GM23338 (cell line): ENCODE data around the gene FARP1. TPM values are rescaled to one million over a fixed set of nuclear protein-coding genes. Genes with fewer than 3 reads are reported as not detected.

Source experiments
- ATAC-seq: fragments of 200-7000 bp; cut with Tn5 transposase; 3 replicates; pipeline ENCODE4 v1.9.1; 2020
- DNase-seq: peaks from one replicate; pipeline ENCODE4 v3.0.0-alpha.2; 2015; ENCODE audit warnings: low spot score
- H2AFZ ChIP-seq: fragments of 200-600 bp; sonication (generic); 2 replicates; pipeline ENCODE4 v1.8.0; 2016; ENCODE audit warnings: antibody characterized with exemption, mild to moderate bottlenecking, moderate library complexity
- H3F3A ChIP-seq: fragments of 200-600 bp; sonication (generic); replicated peaks from 2 replicates; pipeline ENCODE4 v1.8.0; 2017; ENCODE audit warnings: antibody characterized with exemption, mixed run types, low read depth
- H3K27ac ChIP-seq: fragments of 200-600 bp; sonication (generic); 2 replicates; pipeline ENCODE4 v1.6.1; 2016; ENCODE audit warnings: low read depth
- H3K27me3 ChIP-seq: fragments of 200-600 bp; sonication (generic); 2 replicates; pipeline ENCODE4 v1.8.0; 2016; ENCODE audit warnings: mild to moderate bottlenecking, mixed run types, moderate library complexity; ENCODE audit not compliant: insufficient read depth
- H3K36me3 ChIP-seq: fragments of 200-600 bp; sonication (generic); 2 replicates; pipeline ENCODE4 v1.8.0; 2016; ENCODE audit warnings: mild to moderate bottlenecking; ENCODE audit not compliant: insufficient read depth
- H3K4me1 ChIP-seq: fragments of 200-600 bp; sonication (generic); 2 replicates; pipeline ENCODE4 v1.8.0; 2016; ENCODE audit warnings: mild to moderate bottlenecking, moderate library complexity; ENCODE audit not compliant: insufficient read depth
- H3K4me2 ChIP-seq: fragments of 200-600 bp; sonication (generic); 2 replicates; pipeline ENCODE4 v1.7.1; 2017; ENCODE audit warnings: mixed run types
- H3K4me3 ChIP-seq: fragments of 200-600 bp; sonication (generic); 2 replicates; pipeline ENCODE4 v1.6.1; 2016; ENCODE audit warnings: mixed run types
- H3K79me2 ChIP-seq: fragments of 200-600 bp; sonication (generic); replicated peaks from 2 replicates; pipeline ENCODE4 v1.8.0; 2017; ENCODE audit warnings: mild to moderate bottlenecking; ENCODE audit not compliant: insufficient read depth
- H3K9me2 ChIP-seq: fragments of 200-600 bp; sonication (generic); 2 replicates; pipeline ENCODE4 v1.8.0; 2017; ENCODE audit not compliant: insufficient read depth
- H4K20me1 ChIP-seq: fragments of 200-600 bp; sonication (generic); replicated peaks from 2 replicates; pipeline ENCODE4 v1.8.0; 2017; ENCODE audit warnings: mild to moderate bottlenecking; ENCODE audit not compliant: insufficient read depth
- H3K27ac Mint-ChIP-seq: 2 replicates; pipeline ENCODE4 v1.8.0; 2020; ENCODE audit warnings: inconsistent platforms, mild to moderate bottlenecking, moderate library complexity, mixed read lengths
- H3K27me3 Mint-ChIP-seq: 3 replicates; pipeline ENCODE4 v1.8.0; 2022; ENCODE audit warnings: low read depth, mild to moderate bottlenecking, moderate library complexity, mixed read lengths, inconsistent platforms; ENCODE audit not compliant: insufficient read depth, poor library complexity
- H3K36me3 Mint-ChIP-seq: 3 replicates; pipeline ENCODE4 v1.8.0; 2021; ENCODE audit warnings: low read depth, mild to moderate bottlenecking, inconsistent platforms, moderate library complexity, mixed read lengths
- H3K4me1 Mint-ChIP-seq: 3 replicates; pipeline ENCODE4 v1.8.0; 2020; ENCODE audit warnings: mild to moderate bottlenecking, inconsistent platforms, mixed read lengths
- H3K4me3 Mint-ChIP-seq: 3 replicates; pipeline ENCODE4 v1.8.0; 2021; ENCODE audit warnings: moderate library complexity, mild to moderate bottlenecking, inconsistent platforms, mixed read lengths
- H3K9me3 Mint-ChIP-seq: 3 replicates; pipeline ENCODE4 v1.8.0; 2020; ENCODE audit warnings: moderate library complexity, mild to moderate bottlenecking, inconsistent platforms, mixed read lengths
- CREB1 ChIP-seq: fragments of 250-450 bp; sonication (Bioruptor Pico); IDR thresholded peaks from 2 replicates; pipeline ENCODE4 v1.5.0; 2020; ENCODE audit warnings: low read depth, mild to moderate bottlenecking, moderate library complexity
- EZH2 ChIP-seq: fragments of 200-600 bp; sonication (generic); IDR thresholded peaks from one replicate; pipeline ENCODE4 v1.8.0; 2017; ENCODE audit warnings: antibody characterized with exemption, mild to moderate bottlenecking, low read depth; ENCODE audit not compliant: unreplicated experiment
- EZH2phosphoT487 ChIP-seq: fragments of 200-600 bp; sonication (generic); IDR thresholded peaks from one replicate; pipeline ENCODE4 v1.8.1; 2018; ENCODE audit warnings: antibody characterized with exemption; ENCODE audit not compliant: unreplicated experiment
- JUNB ChIP-seq: IDR thresholded peaks from one replicate; pipeline ENCODE4 v1.6.1; 2016; ENCODE audit warnings: antibody characterized with exemption; ENCODE audit not compliant: unreplicated experiment
- NANOG ChIP-seq: IDR thresholded peaks from 2 replicates; pipeline ENCODE4 v1.6.1; 2016; ENCODE audit warnings: antibody characterized with exemption, borderline replicate concordance
- POLR2AphosphoS5 ChIP-seq: IDR thresholded peaks from 2 replicates; pipeline ENCODE4 v1.6.1; 2016; ENCODE audit warnings: antibody characterized with exemption, low read depth
- STAT1 ChIP-seq: IDR thresholded peaks from one replicate; pipeline ENCODE4 v1.6.1; 2016; ENCODE audit warnings: antibody characterized with exemption; ENCODE audit not compliant: unreplicated experiment
- ZNF114 ChIP-seq: fragments of 250-450 bp; sonication (Bioruptor Pico); IDR thresholded peaks from 2 replicates; pipeline ENCODE4 v1.5.0; 2020; ENCODE audit warnings: mild to moderate bottlenecking, moderate library complexity
- ZNF331 ChIP-seq: fragments of 250-450 bp; sonication (Bioruptor Pico); IDR thresholded peaks from 2 replicates; pipeline ENCODE4 v1.5.0; 2020; ENCODE audit warnings: low read depth, mild to moderate bottlenecking, moderate library complexity
- polyA plus RNA-seq: library from polyadenylated mRNA; unstranded; fragments of >200 nt; fragmentation: Nextera tagmentation; extraction: Ambion mirVana; gene quantifications from 2 replicates; pipeline ENCODE4 v1.2.1, GENCODE V29; 2016
- total RNA-seq: library from RNA; depleted of rRNA; stranded (reverse); fragments of >200 nt; shearing (Covaris generic); gene quantifications from 2 replicates; pipeline ENCODE4 v1.2.3, GENCODE V29; 2014
- TF ChIP-seq, protein P1 (sequence below): fragments of 250-450 bp; sonication (Bioruptor Pico); IDR thresholded peaks from 2 replicates; pipeline ENCODE4 v1.5.0; 2020; ENCODE audit warnings: mild to moderate bottlenecking, moderate library complexity
- TF ChIP-seq, protein P2 (sequence below), 2 experiments: fragments of 200-600 bp in 1 of 2; sonication (generic) in 1 of 2; conservative IDR thresholded peaks; 2 replicates each; pipeline versions ENCODE4 v1.5.1 to v1.6.1; 2016 to 2017; ENCODE audit warnings: antibody characterized with exemption in 2 of 2, low read depth in 2 of 2, mild to moderate bottlenecking in 2 of 2, moderate library complexity in 1 of 2
- TF ChIP-seq, protein P3 (sequence below): IDR thresholded peaks from one replicate; pipeline ENCODE4 v1.6.1; 2018; ENCODE audit warnings: antibody characterized with exemption; ENCODE audit not compliant: unreplicated experiment
- TF ChIP-seq, protein P4 (sequence below): IDR thresholded peaks from 2 replicates; pipeline ENCODE4 v1.6.1; 2016; ENCODE audit warnings: antibody characterized with exemption

Gene FARP1
- total and polyA plus RNA-seq, 2 experiments from 2014 or later = 53.6 to 82.5 TPM

DNA sequence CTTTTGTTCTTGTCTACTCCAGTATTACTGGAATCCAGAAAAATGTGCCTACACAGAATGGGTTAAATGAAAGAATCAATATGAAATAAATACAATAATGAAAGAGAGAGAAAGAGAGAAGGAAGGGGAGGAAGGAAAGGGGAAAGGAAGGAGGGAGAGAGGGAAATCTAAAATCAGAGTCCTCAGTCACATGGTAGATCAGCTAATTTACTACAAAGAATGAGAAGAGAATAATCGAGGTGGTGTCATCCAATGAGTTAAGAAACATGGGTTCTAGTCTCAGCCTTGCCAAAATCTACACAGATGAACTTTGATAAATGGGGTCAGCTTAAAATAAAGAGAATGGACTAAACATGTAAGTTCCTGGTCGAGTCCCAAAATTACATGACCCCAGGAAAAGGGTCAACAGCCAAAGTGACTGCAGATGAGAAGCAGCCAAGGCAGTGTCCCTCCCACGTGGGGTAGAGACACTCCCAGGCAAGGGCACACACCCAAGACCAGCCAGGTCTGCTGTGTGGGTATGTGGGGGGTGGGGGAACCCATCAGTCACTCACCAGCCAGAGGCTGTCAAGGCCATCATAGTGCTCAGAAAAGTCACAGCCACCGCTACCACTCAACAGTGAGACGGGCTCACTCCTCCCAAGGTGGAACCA is 330.4 kb downstream of the FARP1 start:
- Mint-ChIP-seq H3K4me3 (no peak overlapping the region), H3K4me1 (peaks cover 43% of the 10 kb centered on the region), H3K27me3 (peaks cover 2% of the 10 kb centered on the region), H3K27ac (no peak overlapping the region; the same call in 1 of the 2 replicates), H3K36me3 (peaks cover 42% of the 10 kb centered on the region), H3K9me3 (no peaks in the 10 kb centered on the region)
- Histone ChIP-seq H3K4me3 (no peak overlapping the region), H4K20me1 (peaks cover 24% of the 10 kb centered on the region), H3K4me2 (no peak overlapping the region), H3K27me3 (no peaks in the 10 kb centered on the region), H3K79me2 (peaks cover 66% of the 10 kb centered on the region), H3K27ac (no peak overlapping the region), H3F3A (peaks cover 6% of the 10 kb centered on the region), H3K36me3 (no peaks in the 10 kb centered on the region; the same call in 1 of the 2 replicates), H3K9me2 (no peaks in the 10 kb centered on the region), H3K4me1 (peaks cover 28% of the 10 kb centered on the region), H2AFZ (no peak overlapping the region)
- ATAC-seq = no peak
- TF ChIP-seq ZNF331 (no peak), POLR2AphosphoS5 (no peak), CREB1 (no peak), ZNF114 (no peak), NANOG (no peak), JUNB (no peak), EZH2 (no peak), EZH2phosphoT487 (no peak), STAT1 (no peak)
- TF ChIP-seq, protein P1, sequence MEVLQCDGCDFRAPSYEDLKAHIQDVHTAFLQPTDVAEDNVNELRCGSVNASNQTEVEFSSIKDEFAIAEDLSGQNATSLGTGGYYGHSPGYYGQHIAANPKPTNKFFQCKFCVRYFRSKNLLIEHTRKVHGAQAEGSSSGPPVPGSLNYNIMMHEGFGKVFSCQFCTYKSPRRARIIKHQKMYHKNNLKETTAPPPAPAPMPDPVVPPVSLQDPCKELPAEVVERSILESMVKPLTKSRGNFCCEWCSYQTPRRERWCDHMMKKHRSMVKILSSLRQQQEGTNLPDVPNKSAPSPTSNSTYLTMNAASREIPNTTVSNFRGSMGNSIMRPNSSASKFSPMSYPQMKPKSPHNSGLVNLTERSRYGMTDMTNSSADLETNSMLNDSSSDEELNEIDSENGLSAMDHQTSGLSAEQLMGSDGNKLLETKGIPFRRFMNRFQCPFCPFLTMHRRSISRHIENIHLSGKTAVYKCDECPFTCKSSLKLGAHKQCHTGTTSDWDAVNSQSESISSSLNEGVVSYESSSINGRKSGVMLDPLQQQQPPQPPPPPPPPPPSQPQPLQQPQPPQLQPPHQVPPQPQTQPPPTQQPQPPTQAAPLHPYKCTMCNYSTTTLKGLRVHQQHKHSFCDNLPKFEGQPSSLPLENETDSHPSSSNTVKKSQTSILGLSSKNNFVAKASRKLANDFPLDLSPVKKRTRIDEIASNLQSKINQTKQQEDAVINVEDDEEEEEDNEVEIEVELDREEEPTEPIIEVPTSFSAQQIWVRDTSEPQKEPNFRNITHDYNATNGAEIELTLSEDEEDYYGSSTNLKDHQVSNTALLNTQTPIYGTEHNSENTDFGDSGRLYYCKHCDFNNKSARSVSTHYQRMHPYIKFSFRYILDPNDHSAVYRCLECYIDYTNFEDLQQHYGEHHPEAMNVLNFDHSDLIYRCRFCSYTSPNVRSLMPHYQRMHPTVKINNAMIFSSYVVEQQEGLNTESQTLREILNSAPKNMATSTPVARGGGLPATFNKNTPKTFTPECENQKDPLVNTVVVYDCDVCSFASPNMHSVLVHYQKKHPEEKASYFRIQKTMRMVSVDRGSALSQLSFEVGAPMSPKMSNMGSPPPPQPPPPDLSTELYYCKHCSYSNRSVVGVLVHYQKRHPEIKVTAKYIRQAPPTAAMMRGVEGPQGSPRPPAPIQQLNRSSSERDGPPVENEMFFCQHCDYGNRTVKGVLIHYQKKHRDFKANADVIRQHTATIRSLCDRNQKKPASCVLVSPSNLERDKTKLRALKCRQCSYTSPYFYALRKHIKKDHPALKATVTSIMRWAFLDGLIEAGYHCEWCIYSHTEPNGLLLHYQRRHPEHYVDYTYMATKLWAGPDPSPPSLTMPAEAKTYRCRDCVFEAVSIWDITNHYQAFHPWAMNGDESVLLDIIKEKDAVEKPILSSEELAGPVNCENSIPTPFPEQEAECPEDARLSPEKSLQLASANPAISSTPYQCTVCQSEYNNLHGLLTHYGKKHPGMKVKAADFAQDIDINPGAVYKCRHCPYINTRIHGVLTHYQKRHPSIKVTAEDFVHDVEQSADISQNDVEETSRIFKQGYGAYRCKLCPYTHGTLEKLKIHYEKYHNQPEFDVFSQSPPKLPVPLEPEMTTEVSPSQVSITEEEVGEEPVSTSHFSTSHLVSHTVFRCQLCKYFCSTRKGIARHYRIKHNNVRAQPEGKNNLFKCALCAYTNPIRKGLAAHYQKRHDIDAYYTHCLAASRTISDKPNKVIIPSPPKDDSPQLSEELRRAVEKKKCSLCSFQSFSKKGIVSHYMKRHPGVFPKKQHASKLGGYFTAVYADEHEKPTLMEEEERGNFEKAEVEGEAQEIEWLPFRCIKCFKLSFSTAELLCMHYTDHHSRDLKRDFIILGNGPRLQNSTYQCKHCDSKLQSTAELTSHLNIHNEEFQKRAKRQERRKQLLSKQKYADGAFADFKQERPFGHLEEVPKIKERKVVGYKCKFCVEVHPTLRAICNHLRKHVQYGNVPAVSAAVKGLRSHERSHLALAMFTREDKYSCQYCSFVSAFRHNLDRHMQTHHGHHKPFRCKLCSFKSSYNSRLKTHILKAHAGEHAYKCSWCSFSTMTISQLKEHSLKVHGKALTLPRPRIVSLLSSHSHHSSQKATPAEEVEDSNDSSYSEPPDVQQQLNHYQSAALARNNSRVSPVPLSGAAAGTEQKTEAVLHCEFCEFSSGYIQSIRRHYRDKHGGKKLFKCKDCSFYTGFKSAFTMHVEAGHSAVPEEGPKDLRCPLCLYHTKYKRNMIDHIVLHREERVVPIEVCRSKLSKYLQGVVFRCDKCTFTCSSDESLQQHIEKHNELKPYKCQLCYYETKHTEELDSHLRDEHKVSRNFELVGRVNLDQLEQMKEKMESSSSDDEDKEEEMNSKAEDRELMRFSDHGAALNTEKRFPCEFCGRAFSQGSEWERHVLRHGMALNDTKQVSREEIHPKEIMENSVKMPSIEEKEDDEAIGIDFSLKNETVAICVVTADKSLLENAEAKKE = no peak
- TF ChIP-seq, protein P2, sequence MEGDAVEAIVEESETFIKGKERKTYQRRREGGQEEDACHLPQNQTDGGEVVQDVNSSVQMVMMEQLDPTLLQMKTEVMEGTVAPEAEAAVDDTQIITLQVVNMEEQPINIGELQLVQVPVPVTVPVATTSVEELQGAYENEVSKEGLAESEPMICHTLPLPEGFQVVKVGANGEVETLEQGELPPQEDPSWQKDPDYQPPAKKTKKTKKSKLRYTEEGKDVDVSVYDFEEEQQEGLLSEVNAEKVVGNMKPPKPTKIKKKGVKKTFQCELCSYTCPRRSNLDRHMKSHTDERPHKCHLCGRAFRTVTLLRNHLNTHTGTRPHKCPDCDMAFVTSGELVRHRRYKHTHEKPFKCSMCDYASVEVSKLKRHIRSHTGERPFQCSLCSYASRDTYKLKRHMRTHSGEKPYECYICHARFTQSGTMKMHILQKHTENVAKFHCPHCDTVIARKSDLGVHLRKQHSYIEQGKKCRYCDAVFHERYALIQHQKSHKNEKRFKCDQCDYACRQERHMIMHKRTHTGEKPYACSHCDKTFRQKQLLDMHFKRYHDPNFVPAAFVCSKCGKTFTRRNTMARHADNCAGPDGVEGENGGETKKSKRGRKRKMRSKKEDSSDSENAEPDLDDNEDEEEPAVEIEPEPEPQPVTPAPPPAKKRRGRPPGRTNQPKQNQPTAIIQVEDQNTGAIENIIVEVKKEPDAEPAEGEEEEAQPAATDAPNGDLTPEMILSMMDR (conservative IDR thresholded peaks at IDR 0.05; ENCODE audit: low read depth in 2 of 2) = no peak
- TF ChIP-seq, protein P3, sequence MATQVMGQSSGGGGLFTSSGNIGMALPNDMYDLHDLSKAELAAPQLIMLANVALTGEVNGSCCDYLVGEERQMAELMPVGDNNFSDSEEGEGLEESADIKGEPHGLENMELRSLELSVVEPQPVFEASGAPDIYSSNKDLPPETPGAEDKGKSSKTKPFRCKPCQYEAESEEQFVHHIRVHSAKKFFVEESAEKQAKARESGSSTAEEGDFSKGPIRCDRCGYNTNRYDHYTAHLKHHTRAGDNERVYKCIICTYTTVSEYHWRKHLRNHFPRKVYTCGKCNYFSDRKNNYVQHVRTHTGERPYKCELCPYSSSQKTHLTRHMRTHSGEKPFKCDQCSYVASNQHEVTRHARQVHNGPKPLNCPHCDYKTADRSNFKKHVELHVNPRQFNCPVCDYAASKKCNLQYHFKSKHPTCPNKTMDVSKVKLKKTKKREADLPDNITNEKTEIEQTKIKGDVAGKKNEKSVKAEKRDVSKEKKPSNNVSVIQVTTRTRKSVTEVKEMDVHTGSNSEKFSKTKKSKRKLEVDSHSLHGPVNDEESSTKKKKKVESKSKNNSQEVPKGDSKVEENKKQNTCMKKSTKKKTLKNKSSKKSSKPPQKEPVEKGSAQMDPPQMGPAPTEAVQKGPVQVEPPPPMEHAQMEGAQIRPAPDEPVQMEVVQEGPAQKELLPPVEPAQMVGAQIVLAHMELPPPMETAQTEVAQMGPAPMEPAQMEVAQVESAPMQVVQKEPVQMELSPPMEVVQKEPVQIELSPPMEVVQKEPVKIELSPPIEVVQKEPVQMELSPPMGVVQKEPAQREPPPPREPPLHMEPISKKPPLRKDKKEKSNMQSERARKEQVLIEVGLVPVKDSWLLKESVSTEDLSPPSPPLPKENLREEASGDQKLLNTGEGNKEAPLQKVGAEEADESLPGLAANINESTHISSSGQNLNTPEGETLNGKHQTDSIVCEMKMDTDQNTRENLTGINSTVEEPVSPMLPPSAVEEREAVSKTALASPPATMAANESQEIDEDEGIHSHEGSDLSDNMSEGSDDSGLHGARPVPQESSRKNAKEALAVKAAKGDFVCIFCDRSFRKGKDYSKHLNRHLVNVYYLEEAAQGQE = no peak
- TF ChIP-seq, protein P4, sequence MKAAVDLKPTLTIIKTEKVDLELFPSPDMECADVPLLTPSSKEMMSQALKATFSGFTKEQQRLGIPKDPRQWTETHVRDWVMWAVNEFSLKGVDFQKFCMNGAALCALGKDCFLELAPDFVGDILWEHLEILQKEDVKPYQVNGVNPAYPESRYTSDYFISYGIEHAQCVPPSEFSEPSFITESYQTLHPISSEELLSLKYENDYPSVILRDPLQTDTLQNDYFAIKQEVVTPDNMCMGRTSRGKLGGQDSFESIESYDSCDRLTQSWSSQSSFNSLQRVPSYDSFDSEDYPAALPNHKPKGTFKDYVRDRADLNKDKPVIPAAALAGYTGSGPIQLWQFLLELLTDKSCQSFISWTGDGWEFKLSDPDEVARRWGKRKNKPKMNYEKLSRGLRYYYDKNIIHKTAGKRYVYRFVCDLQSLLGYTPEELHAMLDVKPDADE = no peak
- DNase-seq = no peak
